RWPE1 (cell line): ENCODE measurements around the gene THSD4.

Source experiments
- CTCF ChIA-PET: fragments of 350-600 bp; sonication (Branson Sonifier 250); formaldehyde crosslinking; extraction: SDS; loops from one replicate; lab custom pipeline; 2021; lab: Yijun Ruan, JAX
- POLR2A ChIA-PET: fragments of 400-600 bp; formaldehyde crosslinking; extraction: SDS; loops from one replicate; lab custom pipeline; 2020; ENCODE audit warnings: antibody characterized with exemption; ENCODE audit not compliant: low non-redundant PET; lab: Yijun Ruan, JAX
- DNase-seq: peaks from one replicate; pipeline ENCODE4 v3.0.0; 2012; ENCODE audit warnings: low spot score
- H3K27ac ChIP-seq: fragments of 450-650 bp; 2 replicates; pipeline ENCODE4 v1.5.1; 2017
- CTCF ChIP-seq: fragments of 450-650 bp; conservative IDR thresholded peaks from 2 replicates; pipeline ENCODE4 v1.5.1; 2017; ENCODE audit warnings: low read depth, mild to moderate bottlenecking

The THSD4 gene

GRCh38 chr15:71194286-71194685, 79.0 kb downstream of the THSD4 start:
- H3K27ac ChIP-seq: no peak overlapping the region
- no peak for TF ChIP-seq CTCF
- ChIA-PET POLR2A (no interaction called here), CTCF (no interaction called here)
- DNase-seq: no peak

- DNase-seq: peak; percentile 15
- CTCF ChIA-PET: interaction anchor here (0.6 kb wide), 1 partner anchor 99 kb away, joined by 3 read pairs; no protein-coding TSS in a partner anchor
- no peak for TF ChIP-seq CTCF
Observed at GRCh38 chr15:71195242-71195641, 80.0 kb downstream of the THSD4 start.

GRCh38 chr15:71197620-71198019, 82.3 kb downstream of the THSD4 start:
- POLR2A ChIA-PET: no interaction called here
- CTCF ChIA-PET: no interaction called here
- TF ChIP-seq CTCF: no peak
- no peak overlapping the region for H3K27ac ChIP-seq
- DNase-seq: no peak

More at GRCh38 chr15:71195242-71195641, 80.0 kb downstream of the THSD4 start:
- POLR2A ChIA-PET: no interaction called here
- no peak overlapping the region for H3K27ac ChIP-seq

GRCh38 chr15:71198846-71199245, 83.6 kb downstream of the THSD4 start:
- no peak for DNase-seq
- ChIA-PET CTCF (no interaction called here), POLR2A (no interaction called here)
- no peak for TF ChIP-seq CTCF
- H3K27ac ChIP-seq: no peak overlapping the region

DNA sequence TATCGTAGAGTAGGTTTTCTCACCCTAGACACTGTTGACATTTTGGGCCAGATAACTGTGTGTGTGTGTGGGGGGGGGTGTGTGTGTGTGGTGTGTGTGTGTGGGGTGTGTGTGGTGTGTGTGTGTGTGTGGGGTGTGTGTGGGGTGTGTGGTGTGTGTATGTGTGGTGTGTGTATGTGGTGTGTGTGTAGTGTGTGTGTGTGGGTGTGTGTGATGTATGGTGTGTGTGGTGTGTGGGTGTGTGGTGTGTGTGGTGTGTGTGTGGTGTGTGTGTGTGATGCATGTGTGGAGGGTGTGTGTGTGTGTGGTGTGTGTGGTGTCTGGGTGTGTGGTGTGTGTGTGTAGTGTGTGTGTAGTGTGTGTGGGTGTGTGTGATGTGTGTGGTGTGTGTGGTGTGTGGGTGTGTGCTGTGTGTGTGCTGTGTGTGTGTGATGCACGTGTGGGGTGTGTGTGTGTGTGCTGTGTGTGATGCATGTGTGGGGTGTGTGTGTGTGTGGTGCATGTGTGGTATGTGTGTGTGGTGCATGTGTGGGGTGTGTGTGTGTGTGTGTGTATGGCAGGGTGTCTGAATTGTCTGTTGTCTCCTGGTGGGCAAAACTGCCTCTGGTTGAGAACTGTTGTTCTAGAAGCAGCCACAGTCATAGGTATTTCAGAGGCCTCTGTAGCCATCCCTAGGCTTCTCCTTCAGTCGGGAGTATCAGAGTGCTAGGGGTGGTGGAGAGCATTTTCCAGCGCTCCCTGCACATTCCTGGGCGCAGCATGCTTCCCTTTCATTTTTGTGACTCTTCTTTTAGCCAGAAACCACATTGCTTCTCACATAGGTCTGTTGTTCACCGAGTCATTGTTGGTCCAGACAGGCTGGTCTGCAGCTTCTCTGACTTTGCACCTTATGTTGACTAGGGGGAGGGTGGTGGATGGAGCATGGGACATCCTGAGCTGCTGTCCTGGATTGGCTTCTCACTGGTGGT, 84.4 kb downstream of the THSD4 start:
- POLR2A ChIA-PET: no interaction called here

DNA sequence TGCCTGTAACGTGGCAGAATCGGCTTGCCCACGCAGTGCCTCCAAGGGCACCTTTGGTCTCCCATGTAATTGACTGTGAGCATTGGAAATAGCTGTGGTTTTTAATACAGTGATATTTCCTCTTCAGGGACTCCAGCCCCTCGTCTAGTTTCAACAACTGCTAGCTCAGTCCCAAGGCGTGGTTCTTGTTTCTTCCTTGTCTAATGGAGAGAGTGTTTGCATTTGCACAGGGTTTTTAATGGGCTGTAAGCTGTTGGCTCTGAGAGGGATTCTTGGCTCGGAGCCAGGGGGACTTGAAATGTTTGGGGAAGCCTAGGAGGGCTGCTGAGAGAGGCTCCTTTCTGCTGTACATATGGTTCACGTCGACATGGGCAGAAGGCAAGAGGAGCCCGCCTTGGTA, 86.2 kb downstream of the THSD4 start:
- no peak for DNase-seq
- ChIA-PET CTCF (no interaction called here), POLR2A (no interaction called here)
- no peak overlapping the region for H3K27ac ChIP-seq
- no peak for TF ChIP-seq CTCF

More for the DNA sequence above, 84.4 kb downstream of the THSD4 start:
- H3K27ac ChIP-seq: no peak overlapping the region
- CTCF ChIA-PET: no interaction called here
- no peak for TF ChIP-seq CTCF
- no peak for DNase-seq
